Panc1 (cell line): ENCODE results near the gene COL4A1. TPM values are rescaled to one million over a fixed set of nuclear protein-coding genes. Genes with fewer than 3 reads are reported as not detected.

ENCODE experiments used
- ATAC-seq: fragments of 200-7000 bp; cut with Tn5 transposase; 2 replicates; pipeline ENCODE4 v1.9.1; 2020; ENCODE audit warnings: mild to moderate bottlenecking, moderate library complexity
- BruUV-seq: library from RNA; stranded (reverse); fragments of 400-500 nt; replicated peaks from 2 replicates; lab custom pipeline; 2021; lab: Mats Ljungman, UMichigan
- CTCF ChIA-PET: fragments of 300-600 bp; sonication (Branson Sonifier 250); formaldehyde crosslinking; loops from one replicate; lab custom pipeline; 2022; ENCODE audit warnings: antibody characterized with exemption; lab: Charles Lee
- POLR2A ChIA-PET: fragments of 300-600 bp; sonication (Branson Sonifier 250); formaldehyde crosslinking; loops from one replicate; lab custom pipeline; 2022; ENCODE audit warnings: antibody characterized with exemption; lab: Charles Lee
- DNase-seq: peaks from one replicate; pipeline ENCODE4 v3.0.0-alpha.2; 2010; ENCODE audit warnings: low read depth, low spot score
- H3K27ac ChIP-seq: 2 replicates; pipeline ENCODE4 v1.5.1; 2011; ENCODE audit warnings: mild to moderate bottlenecking, low read length, inconsistent platforms
- H3K27me3 ChIP-seq: fragments of 200-500 bp; sonication (Bioruptor generic); 2 replicates; pipeline ENCODE4 v1.6.0; 2014; ENCODE audit warnings: low read length, inconsistent platforms; ENCODE audit not compliant: control insufficient read depth, insufficient read depth
- H3K36me3 ChIP-seq: fragments of 200-500 bp; sonication (Bioruptor generic); 2 replicates; pipeline ENCODE4 v1.5.1; 2014; ENCODE audit warnings: inconsistent platforms, mild to moderate bottlenecking, low read length, moderate library complexity; ENCODE audit not compliant: control insufficient read depth, insufficient read depth
- H3K4me1 ChIP-seq: 2 replicates; pipeline ENCODE4 v1.5.1; 2011; ENCODE audit warnings: inconsistent platforms, mild to moderate bottlenecking, low read length, moderate library complexity; ENCODE audit not compliant: control insufficient read depth, insufficient read depth
- H3K4me3 ChIP-seq, 2 experiments: 2 replicates each; pipeline ENCODE4 v1.5.1; 2011 to 2012; ENCODE audit warnings: low read depth in 2 of 2, low read length in 2 of 2, mild to moderate bottlenecking in 2 of 2, inconsistent platforms in 1 of 2, moderate library complexity in 1 of 2
- H3K9me3 ChIP-seq: fragments of 200-500 bp; sonication (Bioruptor generic); 2 replicates; pipeline ENCODE4 v1.5.1; 2014; ENCODE audit warnings: low read depth, mild to moderate bottlenecking, inconsistent platforms, low read length, moderate library complexity; ENCODE audit not compliant: control insufficient read depth, insufficient read depth
- CTCF ChIP-seq: fragments of 450-650 bp; IDR thresholded peaks from 2 replicates; pipeline ENCODE4 v1.5.1; 2017; ENCODE audit warnings: mild to moderate bottlenecking
- POLR2AphosphoS5 ChIP-seq: IDR thresholded peaks from 2 replicates; pipeline ENCODE4 v1.6.1; 2012; ENCODE audit warnings: mild to moderate bottlenecking, low read depth, low read length, moderate library complexity
- REST ChIP-seq, 2 experiments: IDR thresholded peaks; 2 replicates each; pipeline ENCODE4 v1.6.1; 2011 to 2012; ENCODE audit warnings: low read depth in 2 of 2, control low read depth in 1 of 2, low read length in 1 of 2, mild to moderate bottlenecking in 1 of 2, moderate library complexity in 1 of 2; ENCODE audit not compliant: insufficient read depth in 1 of 2
- SIN3A ChIP-seq: IDR thresholded peaks from 2 replicates; pipeline ENCODE4 v1.6.1; 2012; ENCODE audit warnings: low read depth, mild to moderate bottlenecking, low read length, moderate library complexity, borderline replicate concordance; ENCODE audit not compliant: insufficient read depth
- TCF7L2 ChIP-seq: IDR thresholded peaks from 2 replicates; pipeline ENCODE4 v1.6.1; 2011; ENCODE audit warnings: mild to moderate bottlenecking, low read depth, low read length, inconsistent platforms
- in situ Hi-C: cut with HindIII; loops from 2 replicates; pipeline ENCODE4 v1.10.0; 2016; ENCODE audit warnings: low sequenced_read_pairs, low pct_unique_long_range_greater_than_20kb
- intact Hi-C: fragments of 100-400 bp; cut with micrococcal nuclease; formaldehyde crosslinking; loops from one replicate; pipeline ENCODE4 v1.10.0; 2022; ENCODE audit not compliant: unreplicated experiment
- total RNA-seq: library from RNA; stranded (reverse); gene quantifications from one replicate; pipeline ENCODE4 v1.2.1, GENCODE V29; 2021; ENCODE audit not compliant: unreplicated experiment

COL4A1 gene
- total RNA-seq, 1 experiment from 2014 or later = 1.1 TPM

- POLR2A ChIA-PET = no interaction called here
- no peaks in the 10 kb centered on the region for H3K9me3 ChIP-seq
- H3K27ac ChIP-seq = no peak overlapping the region
- no TSS peak for BruUV-seq
- in situ Hi-C loops (no loop called here), intact Hi-C loops (no loop called here)
- DNase-seq = no peak
- no peak overlapping the region for H3K4me3 ChIP-seq
- ATAC-seq = no peak
- CTCF ChIA-PET = no interaction called here
- TF ChIP-seq CTCF = no peak
- TF ChIP-seq SIN3A = no peak
- no peak for TF ChIP-seq REST (IDR thresholded peaks at IDR 0.05; ENCODE audit: insufficient read depth in 1 of 2, low read depth in 2 of 2, low read length in 1 of 2)
- no peak for TF ChIP-seq POLR2AphosphoS5
- no peaks in the 10 kb centered on the region for H3K4me1 ChIP-seq
- no peaks in the 10 kb centered on the region for H3K36me3 ChIP-seq
- no peaks in the 10 kb centered on the region; the same call in 1 of the 2 replicates for H3K27me3 ChIP-seq
Observed at GRCh38 chr13:110262082-110262436, 44.9 kb downstream of the COL4A1 start.

GRCh38 chr13:110261166-110262081 is 45.5 kb downstream of the COL4A1 start:
- CTCF ChIA-PET = no interaction called here
- DNase-seq = no peak
- no TSS peak for BruUV-seq

More at GRCh38 chr13:110261166-110262081, 45.5 kb downstream of the COL4A1 start:
- POLR2A ChIA-PET = no interaction called here
- Histone ChIP-seq H3K27ac (no peak overlapping the region), H3K9me3 (no peaks in the 10 kb centered on the region), H3K4me3 (no peak overlapping the region), H3K27me3 (no peaks in the 10 kb centered on the region; the same call in 1 of the 2 replicates), H3K4me1 (no peaks in the 10 kb centered on the region), H3K36me3 (no peaks in the 10 kb centered on the region)
- in situ Hi-C loops = no loop called here
- ATAC-seq = no peak; the same call in 1 of the 2 replicates
- TF ChIP-seq TCF7L2 (no peak), SIN3A (no peak), CTCF (no peak), REST (IDR thresholded peaks at IDR 0.05; ENCODE audit: insufficient read depth in 1 of 2, low read depth in 2 of 2, low read length in 1 of 2) (no peak), POLR2AphosphoS5 (no peak)
- intact Hi-C loops = no loop called here
